ENCODE measurements around the gene MCAM. TPM values are rescaled to one million over a fixed set of nuclear protein-coding genes. Genes with fewer than 3 reads are reported as not detected.

The MCAM gene
- total RNA-seq, 2 experiments from 2014 or later: 1.0 to 1.4 TPM

DNA sequence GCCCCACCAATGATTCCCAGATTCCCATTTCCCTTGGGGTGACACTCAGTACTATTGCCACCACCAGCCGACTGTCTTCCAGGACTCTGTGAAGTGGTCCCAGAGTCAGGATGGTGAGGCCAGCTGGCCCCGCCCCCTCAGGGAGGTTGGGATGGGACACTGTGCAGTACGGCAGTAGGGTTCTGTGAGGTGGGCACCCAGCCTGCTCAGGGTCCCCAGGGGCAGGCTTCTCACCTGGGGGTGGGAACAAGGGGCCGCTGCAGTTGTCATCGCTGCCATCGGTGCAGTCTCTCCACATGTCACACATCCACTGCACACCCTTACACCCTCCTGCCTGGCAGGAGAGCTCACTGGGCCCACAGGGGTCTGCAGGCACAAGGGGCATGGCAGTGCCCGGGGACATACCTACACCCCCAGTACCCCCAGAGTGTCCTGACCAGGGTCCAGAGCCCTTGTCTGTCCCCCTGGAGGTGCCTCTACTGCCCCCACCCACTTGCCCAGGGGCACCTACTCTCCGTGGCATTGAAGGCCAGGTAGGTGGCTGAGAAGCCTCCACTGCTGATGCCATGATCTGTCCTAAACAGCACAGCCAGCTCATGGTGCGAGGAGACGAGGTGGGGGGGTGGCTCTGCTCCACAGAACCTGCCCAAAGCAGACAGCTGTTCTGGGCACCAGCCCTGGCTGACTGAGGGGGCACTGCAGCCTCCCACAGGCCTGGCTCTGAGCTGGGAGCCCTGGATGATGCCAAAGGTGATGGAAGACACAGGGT lies 25.6 kb upstream of the MCAM start:
- no peak for DNase-seq
- CTCF ChIA-PET: interaction anchor here (1.2 to 7.1 kb wide), 3 partner anchors 14 to 77 kb away, joined by 3 to 104 read pairs (median 50); no protein-coding TSS in a partner anchor
- Mint-ChIP-seq H3K27me3 (peaks cover 42% of the 10 kb centered on the region), H3K4me3 (no peak overlapping the region), H3K36me3 (ENCODE audit: low read depth) (peaks cover 3% of the 10 kb centered on the region), H3K4me1 (peaks cover 23% of the 10 kb centered on the region), H3K9me3 (no peaks in the 10 kb centered on the region), H3K27ac (no peak overlapping the region)
- POLR2A ChIA-PET: no interaction called here

DNA sequence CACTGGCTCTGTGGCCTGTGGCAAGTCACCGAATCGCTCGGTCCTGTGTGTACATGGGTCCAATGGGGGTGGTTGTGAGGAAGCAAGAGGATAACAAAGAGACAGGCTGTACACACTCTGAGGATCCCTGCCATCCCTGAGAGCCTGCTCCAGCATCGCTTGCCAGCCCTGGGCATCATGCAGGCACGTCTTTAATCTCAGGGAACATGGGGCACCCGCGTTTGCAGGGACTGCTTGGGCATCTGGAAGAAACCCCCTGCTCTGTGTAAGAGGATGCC lies 25.0 kb upstream of the MCAM start:
- no peaks in the 10 kb centered on the region for H3K9me3 Mint-ChIP-seq

DNA sequence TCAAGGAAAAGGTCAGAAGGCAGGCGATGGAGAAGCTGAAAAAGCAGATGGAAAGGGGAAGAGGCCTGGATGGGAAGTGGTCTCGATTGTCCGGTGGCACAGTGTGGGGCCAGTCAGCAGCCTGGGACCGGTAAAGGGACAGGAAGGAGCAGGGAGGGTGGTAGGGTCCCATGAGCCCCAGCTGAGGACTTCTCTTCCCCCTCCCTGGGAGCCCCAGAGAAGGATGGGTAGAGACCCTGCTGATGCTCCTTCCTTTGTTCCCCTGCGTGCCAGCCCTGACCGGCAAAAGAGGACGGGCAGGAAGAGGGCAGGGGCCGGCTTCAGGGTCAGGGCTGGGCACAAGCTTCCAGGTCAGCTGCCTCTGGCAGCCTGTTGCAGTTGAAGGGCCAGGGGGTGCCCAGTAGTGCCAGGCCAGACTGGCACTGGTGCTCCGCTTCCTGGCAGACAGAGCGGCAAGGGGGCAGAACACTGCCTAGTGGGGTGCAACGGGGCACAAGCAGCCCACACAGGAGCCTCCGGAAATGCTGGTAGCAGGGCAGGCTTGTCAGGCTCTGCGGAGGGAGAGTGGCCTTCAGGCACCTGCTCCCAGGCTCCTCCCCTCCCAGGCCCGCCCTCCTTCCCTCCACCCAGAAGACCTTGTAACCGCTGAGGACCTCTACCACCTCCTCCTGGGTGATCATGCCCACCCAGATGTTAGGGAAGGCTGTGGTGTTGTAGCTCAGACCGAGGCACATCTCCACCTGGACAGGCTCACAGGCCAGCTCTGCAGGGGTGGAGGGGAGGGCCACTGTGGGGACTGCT lies 24.5 kb upstream of the MCAM start:
- no peak for DNase-seq
- CTCF ChIA-PET: interaction anchor here (0.8 to 7.1 kb wide), 4 partner anchors 15 to 235 kb away, joined by 3 to 104 read pairs (median 4); partner anchors contain the start of gene C2CD2L
- Mint-ChIP-seq H3K9me3 (no peaks in the 10 kb centered on the region), H3K27ac (peak overlapping the region; percentile 43), H3K36me3 (ENCODE audit: low read depth) (peaks cover 6% of the 10 kb centered on the region), H3K27me3 (peaks cover 38% of the 10 kb centered on the region), H3K4me3 (no peak overlapping the region), H3K4me1 (peaks cover 33% of the 10 kb centered on the region)
- POLR2A ChIA-PET: no interaction called here

More for the DNA sequence above, 25.0 kb upstream of the MCAM start:
- ChIA-PET POLR2A (no interaction called here), CTCF (interaction anchor here (1.2 to 7.1 kb wide), 3 partner anchors 17 to 235 kb away, joined by 3 to 104 read pairs (median 4); partner anchors contain the start of gene C2CD2L)
- peaks cover 27% of the 10 kb centered on the region for H3K4me1 Mint-ChIP-seq
- DNase-seq: no peak
- no peak overlapping the region for H3K27ac Mint-ChIP-seq
- H3K27me3 Mint-ChIP-seq: peaks cover 38% of the 10 kb centered on the region
- H3K4me3 Mint-ChIP-seq: no peak overlapping the region
- H3K36me3 Mint-ChIP-seq (ENCODE audit: low read depth): peaks cover 3% of the 10 kb centered on the region

- H3K27ac Mint-ChIP-seq: peak within 1 kb of the TSS; percentile 43
- ChIA-PET CTCF (interaction anchor here (0.8 to 7.1 kb wide), 9 partner anchors 7 to 234 kb away, joined by 4 to 104 read pairs (median 8); partner anchors contain the start of genes C2CD2L, CBL and MFRP), POLR2A (no interaction called here)
- H3K4me3 Mint-ChIP-seq: peak within 1 kb of the TSS; percentile 14
- H3K4me1 Mint-ChIP-seq: peaks cover 41% of the 10 kb centered on the region
- H3K9me3 Mint-ChIP-seq: no peaks in the 10 kb centered on the region
- peaks cover 38% of the 10 kb centered on the region for H3K27me3 Mint-ChIP-seq
- no peak for DNase-seq
- H3K36me3 Mint-ChIP-seq (ENCODE audit: low read depth): peaks cover 10% of the 10 kb centered on the region
These were observed 23.6 kb upstream of the MCAM start, which contains the start of gene C1QTNF5 for GRCh38 chr11:119340335-119341221. Gene C1QTNF5 (minus strand): TSS chr11:119340883. CDS start chr11:119340397, 486 bp downstream.

DNA sequence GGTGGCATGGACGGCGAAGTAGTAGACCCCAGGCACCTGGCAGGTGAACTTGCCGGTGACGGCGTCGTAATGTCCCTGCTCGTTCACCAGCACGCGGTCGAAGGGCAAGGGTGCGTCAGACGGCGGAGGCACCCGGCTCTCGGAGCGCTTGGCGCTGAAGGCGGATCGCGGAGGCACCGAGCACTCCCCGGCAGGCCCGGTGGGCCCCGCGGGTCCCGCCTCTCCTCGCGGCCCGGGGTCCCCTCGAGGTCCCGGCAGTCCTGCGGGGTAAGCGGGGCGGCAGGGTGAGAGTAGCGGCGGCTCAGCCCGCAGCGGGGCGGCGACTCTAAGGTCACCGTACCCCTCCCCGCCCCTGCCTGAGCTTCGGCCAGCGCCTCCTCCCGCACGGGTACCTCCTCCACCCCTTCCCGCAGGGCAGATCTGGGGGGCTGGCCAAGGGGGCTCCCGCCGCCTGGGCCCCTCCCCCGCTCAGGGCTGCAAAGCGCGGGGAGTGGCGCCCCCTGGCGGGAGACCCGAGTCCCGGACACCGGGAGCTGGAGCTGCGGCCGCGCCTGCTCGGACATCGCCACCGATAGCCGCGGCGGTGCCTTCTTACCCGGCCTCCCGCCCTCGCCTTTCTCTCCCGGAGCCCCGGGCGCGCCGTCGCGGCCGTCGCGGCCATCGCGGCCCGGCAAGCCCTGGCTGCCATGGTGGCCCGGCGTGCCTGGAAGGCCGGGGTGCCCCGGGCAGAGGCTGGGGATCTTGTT lies 22.8 kb upstream of the MCAM start:
- ChIA-PET POLR2A (no interaction called here), CTCF (interaction anchor here (0.5 to 7.1 kb wide), 10 partner anchors 8 to 134 kb away, joined by 3 to 104 read pairs (median 7); partner anchors contain the start of genes CBL and MFRP)
- Mint-ChIP-seq H3K9me3 (no peaks in the 10 kb centered on the region), H3K4me3 (no peak overlapping the region), H3K4me1 (peaks cover 48% of the 10 kb centered on the region), H3K27me3 (peaks cover 38% of the 10 kb centered on the region), H3K36me3 (ENCODE audit: low read depth) (peaks cover 10% of the 10 kb centered on the region), H3K27ac (no peak overlapping the region)
- peak; percentile 41 for DNase-seq

DNA sequence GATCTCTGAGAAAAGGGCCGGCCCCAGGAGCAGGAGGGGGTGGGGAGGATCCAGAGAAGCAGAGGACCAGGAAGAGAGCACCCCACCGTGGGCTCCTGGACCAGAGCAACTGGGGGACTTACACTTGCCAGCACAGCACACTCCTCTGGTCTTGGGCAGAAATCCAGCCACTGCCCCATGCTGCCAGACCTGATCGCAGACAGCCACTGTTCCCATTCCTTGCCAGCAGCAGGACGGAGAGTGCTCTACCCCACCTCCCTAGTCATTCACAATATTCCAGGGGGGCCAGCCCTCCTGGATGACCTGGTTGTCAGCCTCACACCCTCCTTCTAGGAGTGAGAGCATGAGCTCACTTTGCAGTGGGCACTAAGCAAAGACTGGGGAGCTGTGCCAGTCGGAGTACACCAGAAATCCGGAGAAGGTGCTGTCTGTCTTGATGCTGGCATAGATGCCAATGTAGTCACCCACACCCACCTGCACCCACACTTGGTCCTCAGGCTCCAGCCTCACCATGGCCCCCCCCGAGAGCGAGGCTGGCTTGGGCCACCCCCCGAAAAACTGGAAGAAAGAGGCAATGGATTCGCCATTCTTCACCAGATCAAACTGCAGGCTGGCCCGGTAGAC lies 22.1 kb upstream of the MCAM start:
- ChIA-PET POLR2A (no interaction called here), CTCF (interaction anchor here (0.5 to 7.1 kb wide), 24 partner anchors 9 to 334 kb away, joined by 3 to 104 read pairs (median 6); partner anchors contain the start of genes CBL and MFRP)
- H3K27me3 Mint-ChIP-seq: peaks cover 34% of the 10 kb centered on the region
- no peak overlapping the region for H3K27ac Mint-ChIP-seq
- no peak for DNase-seq
- H3K4me3 Mint-ChIP-seq: no peak overlapping the region
- peaks cover 10% of the 10 kb centered on the region for H3K36me3 Mint-ChIP-seq (ENCODE audit: low read depth)
- no peaks in the 10 kb centered on the region for H3K9me3 Mint-ChIP-seq
- peaks cover 52% of the 10 kb centered on the region for H3K4me1 Mint-ChIP-seq

DNA sequence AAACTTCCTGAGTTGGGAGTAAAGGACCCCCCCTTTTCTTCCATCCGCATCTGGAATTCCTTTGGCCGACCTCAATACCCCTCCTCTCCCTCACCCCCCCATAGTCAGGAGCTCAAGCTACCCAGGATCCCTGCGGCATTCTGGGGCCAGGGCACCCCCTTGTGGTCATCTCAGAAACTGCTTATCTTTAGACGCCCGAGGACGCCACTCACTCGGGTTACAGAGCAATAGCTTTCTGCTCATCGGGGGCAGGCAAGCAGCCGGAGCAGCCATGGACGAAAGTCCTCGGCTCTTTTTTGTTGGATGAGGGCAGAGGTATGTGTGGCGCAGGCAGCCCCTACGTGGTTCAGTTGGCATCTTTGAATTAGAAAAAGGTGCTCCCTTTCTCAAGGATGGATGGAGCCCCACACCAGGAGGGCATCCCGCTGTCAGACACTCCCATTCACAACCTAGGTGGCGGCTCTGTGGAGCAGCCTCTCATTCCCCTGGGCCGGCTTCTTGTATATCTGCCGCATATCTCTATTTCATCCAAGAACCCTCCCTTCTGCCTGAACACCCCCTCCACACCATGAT lies 21.5 kb upstream of the MCAM start:
- DNase-seq: peak; percentile 73
- peaks cover 29% of the 10 kb centered on the region for H3K27me3 Mint-ChIP-seq
- no peak overlapping the region for H3K4me3 Mint-ChIP-seq
- ChIA-PET POLR2A (interaction anchor here (0.6 kb wide), 1 partner anchor 790 kb away, joined by 3 read pairs; no protein-coding TSS in a partner anchor), CTCF (interaction anchor here (0.5 to 7.1 kb wide), 30 partner anchors 9 to 1018 kb away, joined by 3 to 104 read pairs (median 6); partner anchors contain the start of genes CBL, HMBS, MFRP and SLC37A4)
- no peak overlapping the region for H3K27ac Mint-ChIP-seq
- no peaks in the 10 kb centered on the region for H3K9me3 Mint-ChIP-seq
- H3K36me3 Mint-ChIP-seq (ENCODE audit: low read depth): peaks cover 10% of the 10 kb centered on the region
- H3K4me1 Mint-ChIP-seq: peaks cover 59% of the 10 kb centered on the region

GRCh38 chr11:119337581-119338317 lies 20.8 kb upstream of the MCAM start:
- POLR2A ChIA-PET: interaction anchor here (0.6 kb wide), 1 partner anchor 791 kb away, joined by 3 read pairs; no protein-coding TSS in a partner anchor
- CTCF ChIA-PET: interaction anchor here (0.5 to 7.1 kb wide), 28 partner anchors 8 to 1018 kb away, joined by 3 to 104 read pairs (median 6); partner anchors contain the start of genes CBL, HMBS, MFRP and SLC37A4
- no peak overlapping the region for H3K27ac Mint-ChIP-seq

DNA sequence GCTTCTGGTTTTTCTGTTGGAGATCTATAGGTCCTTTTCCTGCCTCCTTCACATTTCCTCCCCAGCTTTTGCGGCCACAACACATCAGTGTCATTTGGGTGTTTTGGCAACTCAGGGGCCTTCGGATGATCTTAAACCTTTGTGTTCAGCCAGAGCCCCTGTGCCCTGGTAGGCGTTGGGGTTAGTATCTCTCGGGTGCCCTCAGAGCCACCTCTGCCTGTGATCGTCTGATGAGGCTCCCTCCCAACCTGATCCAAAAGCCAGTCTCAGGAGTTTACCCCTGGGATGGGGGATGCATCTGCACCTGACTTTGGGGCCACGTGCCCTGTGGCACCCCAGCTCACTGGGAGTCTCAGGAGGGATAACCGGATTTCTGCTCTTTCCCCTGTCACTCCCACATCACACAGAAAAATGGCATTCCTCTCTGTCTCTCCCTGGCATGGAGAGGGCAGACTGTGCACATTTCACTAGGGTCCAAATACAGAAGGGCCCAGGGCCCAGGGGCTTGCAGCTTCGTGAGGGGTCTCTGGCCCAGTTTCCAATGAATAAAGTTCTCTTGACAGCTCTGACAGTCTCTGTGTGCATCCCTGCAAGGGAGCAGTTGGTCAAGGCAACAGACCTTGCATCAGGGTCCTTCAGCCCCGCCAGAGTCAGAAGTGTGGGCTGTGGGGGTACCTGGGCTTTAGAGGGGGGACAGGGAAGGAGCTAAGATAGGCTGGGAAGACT lies 20.0 kb upstream of the MCAM start:
- Mint-ChIP-seq H3K36me3 (ENCODE audit: low read depth) (peaks cover 10% of the 10 kb centered on the region), H3K9me3 (no peaks in the 10 kb centered on the region), H3K27ac (peak overlapping the region; percentile 62), H3K27me3 (peaks cover 20% of the 10 kb centered on the region), H3K4me1 (peaks cover 67% of the 10 kb centered on the region), H3K4me3 (peak overlapping the region; percentile 69)
- ChIA-PET CTCF (interaction anchor here (0.9 to 7.1 kb wide), 13 partner anchors 11 to 281 kb away, joined by 4 to 104 read pairs (median 6); partner anchors contain the start of gene MFRP), POLR2A (no interaction called here)
- DNase-seq: no peak

More at GRCh38 chr11:119337581-119338317, 20.8 kb upstream of the MCAM start:
- H3K4me1 Mint-ChIP-seq: peaks cover 65% of the 10 kb centered on the region
- H3K36me3 Mint-ChIP-seq (ENCODE audit: low read depth): peaks cover 10% of the 10 kb centered on the region
- DNase-seq: no peak
- H3K4me3 Mint-ChIP-seq: no peak overlapping the region
- peaks cover 24% of the 10 kb centered on the region for H3K27me3 Mint-ChIP-seq
- no peaks in the 10 kb centered on the region for H3K9me3 Mint-ChIP-seq
